Neuronal stem cell (in vitro differentiated cells): Measurements from ENCODE around the gene TMEM9B.
"Not testable (repeated sequence)": the region's sequence is repeated elsewhere in the genome, so short reads cannot be mapped to it uniquely, and the experiment has no call there.

Experiments
- DNase-seq: peaks from one replicate; pipeline ENCODE4 v3.0.0-alpha.2; 2013; ENCODE audit warnings: low spot score
- H2AFZ ChIP-seq: one replicate; pipeline ENCODE4 v1.6.1; 2013; ENCODE audit warnings: mild to moderate bottlenecking, low read length, inconsistent platforms
- H2AK5ac ChIP-seq: 2 replicates; pipeline ENCODE4 v1.6.1; 2013; ENCODE audit warnings: low read depth, mild to moderate bottlenecking, inconsistent platforms, low read length, moderate library complexity, mixed read lengths
- H2BK120ac ChIP-seq: 2 replicates; pipeline ENCODE4 v1.6.1; 2013; ENCODE audit warnings: low read depth, mild to moderate bottlenecking, inconsistent platforms, low read length, moderate library complexity, mixed read lengths
- H2BK12ac ChIP-seq: one replicate; pipeline ENCODE4 v1.6.1; 2013; ENCODE audit warnings: low read length, inconsistent platforms
- H2BK15ac ChIP-seq: 2 replicates; pipeline ENCODE4 v1.6.1; 2013; ENCODE audit warnings: mild to moderate bottlenecking, low read length, inconsistent platforms, mixed read lengths
- H2BK5ac ChIP-seq: one replicate; pipeline ENCODE4 v1.6.1; 2013; ENCODE audit warnings: inconsistent platforms, mild to moderate bottlenecking, low read length, moderate library complexity
- H3K14ac ChIP-seq: one replicate; pipeline ENCODE4 v1.6.1; 2013; ENCODE audit warnings: low read length, inconsistent platforms
- H3K18ac ChIP-seq: 2 replicates; pipeline ENCODE4 v1.6.1; 2013; ENCODE audit warnings: low read length, inconsistent platforms
- H3K23ac ChIP-seq: 2 replicates; pipeline ENCODE4 v1.6.1; 2013; ENCODE audit warnings: low read depth, mild to moderate bottlenecking, mixed read lengths, low read length, inconsistent platforms; ENCODE audit not compliant: poor library complexity
- H3K27ac ChIP-seq: replicated peaks from 3 replicates; pipeline ENCODE4 v1.5.1; 2013; ENCODE audit warnings: low read length, inconsistent platforms
- H3K27me3 ChIP-seq, 3 experiments: 2 replicates each; pipeline ENCODE4 v1.6.1; 2013; ENCODE audit warnings: low read length in 3 of 3, mild to moderate bottlenecking in 2 of 3, inconsistent platforms in 1 of 3, low read depth in 1 of 3, mixed read lengths in 1 of 3, moderate library complexity in 1 of 3; ENCODE audit not compliant: control insufficient read depth in 3 of 3, insufficient read depth in 3 of 3
- H3K36me3 ChIP-seq, 2 donors: replicated peaks in 1 of 2; 2 replicates each; pipeline ENCODE4 v1.6.1; 2013; ENCODE audit warnings: low read length in 2 of 2; ENCODE audit not compliant: control insufficient read depth in 2 of 2, insufficient read depth in 2 of 2
- H3K4ac ChIP-seq: 2 replicates; pipeline ENCODE4 v1.6.1; 2013; ENCODE audit warnings: inconsistent platforms, mild to moderate bottlenecking, low read length, moderate library complexity
- H3K4me1 ChIP-seq, 2 donors: 1 replicate in 1 of 2; 2 replicates in 1 of 2; pipeline ENCODE4 v1.6.1; 2013; ENCODE audit warnings: low read length in 2 of 2, low read depth in 1 of 2; ENCODE audit not compliant: control insufficient read depth in 2 of 2, insufficient read depth in 1 of 2
- H3K4me2 ChIP-seq: one replicate; pipeline ENCODE4 v1.6.1; 2013; ENCODE audit warnings: mild to moderate bottlenecking, low read length, inconsistent platforms; ENCODE audit not compliant: insufficient read depth, poor library complexity, severe bottlenecking
- H3K4me3 ChIP-seq, 2 donors: 2 replicates each; pipeline ENCODE4 v1.5.1; 2013; ENCODE audit warnings: low read length in 2 of 2, mild to moderate bottlenecking in 2 of 2, inconsistent platforms in 1 of 2, moderate library complexity in 1 of 2
- H3K79me1 ChIP-seq: one replicate; pipeline ENCODE4 v1.6.1; 2013; ENCODE audit warnings: low read depth, mild to moderate bottlenecking, inconsistent platforms, low read length, moderate library complexity
- H3K9ac ChIP-seq: one replicate; pipeline ENCODE4 v1.6.1; 2013; ENCODE audit warnings: mild to moderate bottlenecking, low read depth, low read length, inconsistent platforms; ENCODE audit not compliant: poor library complexity
- H3K9me3 ChIP-seq, 2 donors: replicated peaks in 1 of 2; 2 replicates each; pipeline versions ENCODE3 to v1.6.1; 2013; ENCODE audit warnings: low read length in 2 of 2, mild to moderate bottlenecking in 2 of 2, inconsistent platforms in 1 of 2, low read depth in 1 of 2, mixed read lengths in 1 of 2, moderate library complexity in 1 of 2; ENCODE audit not compliant: control insufficient read depth in 2 of 2, insufficient read depth in 1 of 2
- H4K8ac ChIP-seq: one replicate; pipeline ENCODE4 v1.6.1; 2013; ENCODE audit warnings: low read depth, mild to moderate bottlenecking, inconsistent platforms, low read length, moderate library complexity
- H4K91ac ChIP-seq: one replicate; pipeline ENCODE4 v1.6.1; 2013; ENCODE audit warnings: low read length, low read depth, mild to moderate bottlenecking, inconsistent platforms; ENCODE audit not compliant: poor library complexity
- WGBS, 2 donors: extraction: QIAGEN DNeasy Blood & Tissue Kit; methylation state at CpG; one replicate each; pipeline ENCODE4 v1.1.7; 2013; ENCODE audit warnings: missing lambda C conversion rate in 2 of 2, mixed read lengths in 1 of 2; ENCODE audit not compliant: insufficient read length in 2 of 2, insufficient replicate concordance in 1 of 2; ENCODE audit errors: extremely low coverage in 2 of 2; 5-methylcytosine and 5-hydroxymethylcytosine counted together

Gene TMEM9B

DNA sequence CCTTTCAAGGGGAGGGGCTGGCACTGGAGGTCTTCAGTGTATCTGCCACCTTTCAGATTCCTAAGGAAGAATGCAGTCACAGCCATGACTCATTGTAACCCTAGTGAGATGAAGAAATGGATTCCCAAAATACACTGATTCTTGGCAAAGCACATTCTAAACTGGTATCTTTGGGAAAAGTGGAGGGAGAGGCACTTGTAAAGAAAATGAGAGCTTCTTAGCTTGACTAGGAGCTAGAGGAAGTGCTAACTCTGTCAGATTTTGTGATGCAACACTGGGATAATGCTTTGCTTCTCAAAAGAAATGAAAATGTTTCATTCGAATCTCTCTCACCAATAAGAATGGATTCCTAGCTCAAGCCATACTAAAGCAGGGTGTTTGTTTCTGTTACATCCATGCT, 25.2 kb upstream of the TMEM9B start:
- Histone ChIP-seq H3K4ac (no peak overlapping the region), H3K79me1 (no peaks in the 10 kb centered on the region), H2AFZ (no peak overlapping the region), H3K4me1 (peaks cover 0 to 9% of the 10 kb centered on the region in 2 donors), H4K91ac (no peak overlapping the region), H3K27ac (no peak overlapping the region), H2BK5ac (no peak overlapping the region), H2BK120ac (no peak overlapping the region), H2BK12ac (no peak overlapping the region), H3K14ac (no peak overlapping the region), H4K8ac (no peak overlapping the region), H3K27me3 (peaks cover 0 to 14% (median 0%) of the 10 kb centered on the region in 3 experiments), H2AK5ac (no peak overlapping the region), H3K18ac (no peak overlapping the region), H3K36me3 (no peaks in the 10 kb centered on the region), H3K4me3 (no peak overlapping the region), H3K23ac (no peak overlapping the region), H2BK15ac (no peak overlapping the region), H3K4me2 (no peak overlapping the region), H3K9ac (no peak overlapping the region), H3K9me3 (no peaks in the 10 kb centered on the region)
- no peak for DNase-seq
- no CpG with 5 or more reads among the region's 1 CpG for WGBS, 2 donors

DNA sequence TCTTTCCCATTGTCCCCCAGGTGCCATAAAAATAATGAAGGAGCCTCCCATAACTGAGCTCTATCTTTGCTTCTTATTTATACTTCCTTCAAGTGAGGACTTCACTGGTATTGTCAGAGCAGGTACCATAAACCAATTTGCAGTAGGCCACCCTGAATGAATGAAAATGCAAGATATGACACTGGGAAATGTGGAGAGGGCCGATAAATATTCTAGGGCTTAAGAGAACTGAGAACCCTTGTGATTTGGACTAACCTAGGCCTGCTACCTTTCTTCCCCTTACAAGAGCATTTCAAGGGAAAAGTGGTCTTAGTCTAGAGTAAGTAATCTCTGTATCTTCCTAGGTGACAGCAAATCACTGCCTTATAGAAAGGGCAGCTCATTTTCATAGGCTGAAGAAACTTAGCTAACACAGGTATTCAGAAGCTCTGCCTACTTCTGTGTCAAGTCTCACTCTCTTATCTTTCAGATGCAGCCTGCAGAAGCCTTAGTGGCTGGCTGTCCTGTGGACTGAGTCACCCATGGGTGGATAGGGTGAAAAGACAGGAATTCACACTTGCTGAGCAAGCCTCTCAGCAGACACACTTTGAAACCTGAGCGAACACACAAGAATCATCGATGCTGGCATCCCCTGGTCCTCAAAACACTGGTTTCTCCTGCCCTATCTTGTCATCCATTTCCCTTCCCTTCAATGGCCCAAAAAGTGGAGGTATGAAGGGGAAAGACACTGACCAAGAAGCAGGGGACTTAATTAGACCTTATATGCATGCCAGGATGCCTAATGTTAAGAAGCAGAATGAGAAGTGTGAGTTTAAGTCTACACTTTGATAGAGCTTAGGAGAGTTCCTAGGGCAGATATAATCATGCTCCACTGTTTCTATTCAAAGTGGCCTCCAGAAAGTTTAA, 24.3 kb upstream of the TMEM9B start:
- no peak overlapping the region for H3K4me3 ChIP-seq
- H3K9me3 ChIP-seq, result no peaks in the 10 kb centered on the region
- H3K79me1 ChIP-seq, result no peaks in the 10 kb centered on the region
- H4K91ac ChIP-seq, result no peak overlapping the region
- H3K27ac ChIP-seq, result no peak overlapping the region
- no peaks in the 10 kb centered on the region for H3K36me3 ChIP-seq
- no peak overlapping the region for H2BK12ac ChIP-seq
- peaks cover 0 to 4% of the 10 kb centered on the region in 2 donors for H3K4me1 ChIP-seq
- no peak overlapping the region for H4K8ac ChIP-seq
- no peak overlapping the region for H3K14ac ChIP-seq
- no peak overlapping the region for H3K9ac ChIP-seq
- H3K18ac ChIP-seq, result no peak overlapping the region
- DNase-seq, result no peak
- no peak overlapping the region for H2BK120ac ChIP-seq
- H2AK5ac ChIP-seq, result no peak overlapping the region
- peaks cover 0 to 11% (median 0%) of the 10 kb centered on the region in 3 experiments for H3K27me3 ChIP-seq
- H3K23ac ChIP-seq, result no peak overlapping the region
- no peak overlapping the region for H3K4me2 ChIP-seq
- no peak overlapping the region for H2BK15ac ChIP-seq
- no peak overlapping the region for H2AFZ ChIP-seq
- no CpG with 5 or more reads among the region's 3 CpGs for WGBS, 2 donors
- H2BK5ac ChIP-seq, result no peak overlapping the region
- H3K4ac ChIP-seq, result no peak overlapping the region

DNA sequence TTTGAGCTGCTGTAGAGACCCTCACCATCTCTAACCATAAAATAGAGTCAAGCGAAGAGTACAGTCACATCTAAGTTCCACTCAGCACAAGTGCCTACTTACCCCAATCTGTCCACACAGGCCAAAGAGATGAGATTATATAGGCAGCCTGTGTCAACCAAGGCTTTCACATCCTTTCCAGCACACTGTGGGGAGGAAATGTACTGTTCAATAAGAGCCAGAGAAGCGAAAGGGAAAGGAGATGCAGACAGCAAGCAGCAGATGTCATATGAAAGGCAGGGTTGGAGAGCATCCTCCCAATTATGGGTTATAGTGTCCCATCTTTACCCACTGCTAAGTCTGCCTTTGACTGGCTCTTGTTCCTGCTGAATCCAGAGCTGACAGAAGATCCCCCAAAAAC, 23.2 kb upstream of the TMEM9B start:
- H2BK12ac ChIP-seq, result no peak overlapping the region
- H3K4me3 ChIP-seq, result no peak overlapping the region
- no peak overlapping the region for H2AK5ac ChIP-seq
- no peak overlapping the region for H2BK15ac ChIP-seq
- H3K18ac ChIP-seq, result no peak overlapping the region
- H3K27ac ChIP-seq, result no peak overlapping the region
- no peak overlapping the region for H3K14ac ChIP-seq
- H3K9me3 ChIP-seq, result no peaks in the 10 kb centered on the region
- H3K36me3 ChIP-seq, result no peaks in the 10 kb centered on the region
- H3K4me1 ChIP-seq, result peaks cover 0 to 4% of the 10 kb centered on the region in 2 donors
- H3K27me3 ChIP-seq, result peaks cover 0 to 11% (median 0%) of the 10 kb centered on the region in 3 experiments
- no peak overlapping the region for H2AFZ ChIP-seq
- no peak overlapping the region for H2BK5ac ChIP-seq
- H3K4me2 ChIP-seq, result no peak overlapping the region
- no peak for DNase-seq
- H3K79me1 ChIP-seq, result no peaks in the 10 kb centered on the region
- H3K4ac ChIP-seq, result no peak overlapping the region
- no peak overlapping the region for H3K9ac ChIP-seq
- H4K91ac ChIP-seq, result no peak overlapping the region
- no peak overlapping the region for H4K8ac ChIP-seq
- no peak overlapping the region for H2BK120ac ChIP-seq
- WGBS, 2 donors, result no CpG with 5 or more reads among the region's 2 CpGs
- H3K23ac ChIP-seq, result no peak overlapping the region

DNA sequence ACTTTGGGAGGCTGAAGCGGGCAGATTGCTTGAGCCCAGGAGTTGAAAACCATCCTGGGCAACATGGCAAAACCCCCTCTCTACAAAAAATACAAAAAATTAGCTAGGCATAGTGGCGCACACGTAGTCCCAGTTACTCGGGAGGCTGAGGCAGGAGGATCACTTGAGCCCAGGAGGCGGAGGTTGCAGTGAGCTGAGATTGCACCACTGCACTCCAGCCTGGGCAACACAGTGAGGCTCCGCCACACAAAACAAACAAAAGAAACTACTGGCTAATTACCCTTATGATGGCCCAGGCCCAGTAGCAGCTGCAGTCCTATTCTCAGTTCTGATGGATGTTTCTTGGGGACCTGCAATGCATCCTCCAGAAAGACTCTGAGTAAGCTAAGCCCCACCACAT, 22.5 kb upstream of the TMEM9B start:
- H2BK120ac ChIP-seq, result not testable (repeated sequence)

More for the DNA sequence above, 22.5 kb upstream of the TMEM9B start:
- not testable (repeated sequence) for H3K4ac ChIP-seq, H3K4me2 ChIP-seq, H2AK5ac ChIP-seq, H4K91ac ChIP-seq, H3K23ac ChIP-seq, H3K9ac ChIP-seq, H3K36me3 ChIP-seq, H2BK12ac ChIP-seq, DNase-seq, H3K79me1 ChIP-seq, H3K4me1 ChIP-seq, H3K14ac ChIP-seq, H3K27ac ChIP-seq, H2BK5ac ChIP-seq, H2AFZ ChIP-seq, H3K18ac ChIP-seq, H3K9me3 ChIP-seq, H4K8ac ChIP-seq, H2BK15ac ChIP-seq, H3K4me3 ChIP-seq
- H3K27me3 ChIP-seq, result peaks cover 0 to 11% (median 0%) of the 10 kb centered on the region in 3 experiments
- WGBS, 2 donors, result no CpG with 5 or more reads among the region's 6 CpGs
